H9 (cell line): ENCODE results near the gene EXOC8. TPM values are rescaled to one million over a fixed set of nuclear protein-coding genes. Genes with fewer than 3 reads are reported as not detected.

ENCODE experiments used
- DNase-seq: peaks from one replicate; pipeline ENCODE4 v3.0.0-alpha.2; 2017
- H2AFZ ChIP-seq: one replicate; pipeline ENCODE4 v1.6.1; 2013; ENCODE audit warnings: mild to moderate bottlenecking, low read length, control low read depth, moderate library complexity
- H2AK5ac ChIP-seq: 2 replicates; pipeline ENCODE4 v1.6.1; 2013; ENCODE audit warnings: low read length, control low read depth, mixed read lengths; ENCODE audit not compliant: insufficient read length
- H2BK120ac ChIP-seq: one replicate; pipeline ENCODE4 v1.6.1; 2013; ENCODE audit warnings: low read depth, mild to moderate bottlenecking, low read length, control low read depth, inconsistent platforms; ENCODE audit not compliant: poor library complexity, severe bottlenecking
- H2BK12ac ChIP-seq: 2 replicates; pipeline ENCODE4 v1.6.1; 2013; ENCODE audit warnings: low read length, control low read depth, mixed read lengths, low read depth; ENCODE audit not compliant: insufficient read length
- H2BK15ac ChIP-seq: 2 replicates; pipeline ENCODE4 v1.6.1; 2013; ENCODE audit warnings: low read depth, low read length, control low read depth
- H2BK20ac ChIP-seq: one replicate; pipeline ENCODE4 v1.6.1; 2013; ENCODE audit warnings: low read depth, mild to moderate bottlenecking, low read length, control low read depth, inconsistent platforms; ENCODE audit not compliant: poor library complexity, severe bottlenecking
- H2BK5ac ChIP-seq: 2 replicates; pipeline ENCODE4 v1.6.1; 2013; ENCODE audit warnings: low read length, control low read depth, mixed read lengths; ENCODE audit not compliant: insufficient read length
- H3K14ac ChIP-seq: 2 replicates; pipeline ENCODE4 v1.6.1; 2013; ENCODE audit warnings: low read length, control low read depth; ENCODE audit not compliant: insufficient read depth
- H3K18ac ChIP-seq: 2 replicates; pipeline ENCODE4 v1.6.1; 2013; ENCODE audit warnings: low read depth, mild to moderate bottlenecking, mixed read lengths, low read length, control low read depth; ENCODE audit not compliant: insufficient read length
- H3K23ac ChIP-seq: 2 replicates; pipeline ENCODE4 v1.6.1; 2013; ENCODE audit warnings: low read length, control low read depth, mixed read lengths, low read depth; ENCODE audit not compliant: insufficient read length
- H3K23me2 ChIP-seq: 2 replicates; pipeline ENCODE4 v1.6.1; 2013; ENCODE audit warnings: low read depth, mild to moderate bottlenecking, mixed read lengths, low read length, control low read depth; ENCODE audit not compliant: insufficient read length, poor library complexity, severe bottlenecking
- H3K27ac ChIP-seq: 2 replicates; pipeline ENCODE4 v1.5.1; 2013; ENCODE audit warnings: low read length, control low read depth, mixed read lengths, low read depth; ENCODE audit not compliant: insufficient read length
- H3K27me3 ChIP-seq: 2 replicates; pipeline ENCODE4 v1.6.1; 2013; ENCODE audit warnings: low read length, control low read depth, inconsistent platforms; ENCODE audit not compliant: insufficient read depth
- H3K4ac ChIP-seq: 2 replicates; pipeline ENCODE4 v1.6.1; 2013; ENCODE audit warnings: low read depth, mild to moderate bottlenecking, control low read depth, inconsistent platforms, low read length, moderate library complexity
- H3K4me1 ChIP-seq: 2 replicates; pipeline ENCODE4 v1.6.1; 2013; ENCODE audit warnings: low read length, control low read depth, inconsistent platforms; ENCODE audit not compliant: insufficient read depth
- H3K4me2 ChIP-seq: 2 replicates; pipeline ENCODE4 v1.6.1; 2013; ENCODE audit warnings: low read length, control low read depth, mixed read lengths; ENCODE audit not compliant: insufficient read length, insufficient read depth
- H3K56ac ChIP-seq: 2 replicates; pipeline ENCODE4 v1.6.1; 2013; ENCODE audit warnings: low read depth, mild to moderate bottlenecking, mixed read lengths, low read length, control low read depth; ENCODE audit not compliant: insufficient read length
- H3K79me1 ChIP-seq: 2 replicates; pipeline ENCODE4 v1.6.1; 2013; ENCODE audit warnings: low read depth, mild to moderate bottlenecking, moderate library complexity, low read length, control low read depth, inconsistent platforms; ENCODE audit not compliant: insufficient read depth, poor library complexity, severe bottlenecking
- H3K79me2 ChIP-seq: 2 replicates; pipeline ENCODE4 v1.6.1; 2013; ENCODE audit warnings: low read length, control low read depth, inconsistent platforms; ENCODE audit not compliant: insufficient read depth
- H3K9ac ChIP-seq: 2 replicates; pipeline ENCODE4 v1.6.1; 2013; ENCODE audit warnings: low read length, control low read depth, mixed read lengths; ENCODE audit not compliant: insufficient read length; ENCODE audit errors: extremely low read depth
- H3K9me3 ChIP-seq: one replicate; pipeline ENCODE4 v1.6.1; 2013; ENCODE audit warnings: low read depth, low read length, inconsistent platforms; ENCODE audit not compliant: control insufficient read depth
- H3T11ph ChIP-seq: one replicate; pipeline ENCODE4 v1.6.1; 2013; ENCODE audit warnings: mild to moderate bottlenecking, low read length, control low read depth, inconsistent platforms
- H4K20me1 ChIP-seq: one replicate; pipeline ENCODE4 v1.6.1; 2013; ENCODE audit not compliant: control insufficient read depth, insufficient read length, insufficient read depth
- H4K5ac ChIP-seq: 2 replicates; pipeline ENCODE4 v1.6.1; 2013; ENCODE audit warnings: low read depth, mild to moderate bottlenecking, mixed read lengths, low read length, control low read depth; ENCODE audit not compliant: insufficient read length
- H4K8ac ChIP-seq: replicated peaks from 2 replicates; pipeline ENCODE4 v1.6.1; 2013; ENCODE audit warnings: low read length, control low read depth, mixed read lengths, low read depth; ENCODE audit not compliant: insufficient read length
- H4K91ac ChIP-seq: 2 replicates; pipeline ENCODE4 v1.6.1; 2013; ENCODE audit warnings: low read depth, mild to moderate bottlenecking, moderate library complexity, mixed read lengths, low read length, control low read depth; ENCODE audit not compliant: insufficient read length
- H3K27ac Mint-ChIP-seq, 3 experiments: 2 replicates in 2 of 3; 3 replicates in 1 of 3; pipeline ENCODE4 v1.8.0; 2020 to 2021; ENCODE audit warnings: mixed read lengths in 3 of 3, mild to moderate bottlenecking in 1 of 3, moderate library complexity in 1 of 3
- H3K27me3 Mint-ChIP-seq: 2 replicates; pipeline ENCODE4 v1.8.0; 2021; ENCODE audit warnings: low read depth, mild to moderate bottlenecking, moderate library complexity, mixed read lengths
- H3K36me3 Mint-ChIP-seq, 3 experiments: 2 replicates in 2 of 3; 3 replicates in 1 of 3; pipeline ENCODE4 v1.8.0; 2020 to 2021; ENCODE audit warnings: low read depth in 3 of 3, mixed read lengths in 3 of 3; ENCODE audit not compliant: insufficient read depth in 1 of 3
- H3K4me1 Mint-ChIP-seq, 2 experiments: 2 replicates each; pipeline ENCODE4 v1.8.0; 2020; ENCODE audit warnings: mixed read lengths in 2 of 2
- H3K4me3 Mint-ChIP-seq, 2 experiments: 2 replicates in 1 of 2; 3 replicates in 1 of 2; pipeline ENCODE4 v1.8.0; 2020 to 2021; ENCODE audit warnings: mild to moderate bottlenecking in 2 of 2, mixed read lengths in 2 of 2, moderate library complexity in 1 of 2
- H3K9me3 Mint-ChIP-seq, 2 experiments: 2 replicates in 1 of 2; 3 replicates in 1 of 2; pipeline ENCODE4 v1.8.0; 2020; ENCODE audit warnings: mild to moderate bottlenecking in 2 of 2, mixed read lengths in 2 of 2, moderate library complexity in 1 of 2
- WGBS: extraction: QIAGEN DNeasy Blood & Tissue Kit; methylation state at CpG from one replicate; pipeline ENCODE4 v1.1.7; 2013; ENCODE audit warnings: missing lambda C conversion rate, low lambda C conversion rate, mixed read lengths; ENCODE audit not compliant: insufficient read length; ENCODE audit errors: extremely low coverage; 5-methylcytosine and 5-hydroxymethylcytosine counted together
- total RNA-seq: library from RNA; stranded (reverse); gene quantifications from 2 replicates; pipeline ENCODE4 v1.2.1, GENCODE V29; 2021
- TF ChIP-seq, protein P1 (sequence below): fragments of 200-600 bp; sonication (generic); conservative IDR thresholded peaks from 3 replicates; pipeline ENCODE4 v1.8.0; 2021; ENCODE audit warnings: antibody characterized with exemption, mild to moderate bottlenecking

Gene EXOC8
- total RNA-seq, 1 experiment from 2014 or later, result 10.8 TPM

DNA sequence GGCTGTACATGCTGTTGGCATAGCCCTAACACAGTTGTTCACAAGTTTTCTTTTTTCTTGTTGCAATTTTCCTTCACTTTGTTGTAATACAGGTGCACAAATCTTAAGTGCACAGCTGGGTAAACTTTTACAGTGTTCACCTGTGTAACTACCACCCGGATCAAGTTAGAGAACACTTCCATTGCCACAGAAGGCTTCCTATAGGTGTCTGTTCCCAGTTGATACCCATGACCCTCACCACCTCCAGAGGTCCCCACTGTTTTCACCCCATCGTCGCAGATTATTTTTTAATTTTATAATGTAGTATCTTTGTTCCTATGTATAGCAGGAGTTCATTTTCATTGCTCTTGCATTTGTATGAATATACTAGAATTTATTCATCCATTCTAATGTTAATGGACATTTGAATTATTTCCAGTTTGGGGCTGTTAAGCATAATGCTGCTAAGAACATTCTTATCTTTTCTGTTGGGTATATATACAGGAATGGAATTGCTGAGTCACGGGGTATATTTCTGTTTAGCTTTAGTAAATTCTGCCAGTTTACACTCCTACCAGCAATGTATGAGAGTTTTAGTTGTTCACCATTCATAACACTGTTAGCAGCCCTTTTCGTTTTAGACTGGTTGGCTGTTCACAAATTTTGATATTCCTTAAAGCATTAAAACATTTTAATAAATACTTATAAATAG is 16.8 kb upstream of the EXOC8 start:
- no peak overlapping the region for H4K5ac ChIP-seq
- no peak overlapping the region for H2BK120ac ChIP-seq
- H3K9ac ChIP-seq, result no peak overlapping the region
- no peak overlapping the region for H2BK20ac ChIP-seq
- H3K23ac ChIP-seq, result no peak overlapping the region
- H3K9me3 ChIP-seq, result no peaks in the 10 kb centered on the region
- Mint-ChIP-seq H3K4me1 (no peaks in the 10 kb centered on the region), H3K9me3 (no peaks in the 10 kb centered on the region), H3K27ac (no peak overlapping the region), H3K36me3 (peaks cover 5 to 33% (median 18%) of the 10 kb centered on the region in 3 experiments; a peak in 6 of 7 replicates), H3K4me3 (no peak overlapping the region), H3K27me3 (no peaks in the 10 kb centered on the region)
- H2AFZ ChIP-seq, result no peak overlapping the region
- no peak overlapping the region for H3K56ac ChIP-seq
- no CpG with 5 or more reads among the region's 5 CpGs for WGBS
- no peak overlapping the region for H3K27ac ChIP-seq
- H2AK5ac ChIP-seq, result no peak overlapping the region
- no peaks in the 10 kb centered on the region for H4K20me1 ChIP-seq
- no peak overlapping the region for H2BK12ac ChIP-seq
- no peak overlapping the region for H3K18ac ChIP-seq
- H3T11ph ChIP-seq, result no peak overlapping the region
- no peaks in the 10 kb centered on the region for H3K23me2 ChIP-seq
- H3K4me2 ChIP-seq, result no peak overlapping the region
- no peaks in the 10 kb centered on the region for H3K79me1 ChIP-seq
- no peaks in the 10 kb centered on the region for H3K4me1 ChIP-seq
- H4K91ac ChIP-seq, result no peak overlapping the region
- TF ChIP-seq, protein P1, sequence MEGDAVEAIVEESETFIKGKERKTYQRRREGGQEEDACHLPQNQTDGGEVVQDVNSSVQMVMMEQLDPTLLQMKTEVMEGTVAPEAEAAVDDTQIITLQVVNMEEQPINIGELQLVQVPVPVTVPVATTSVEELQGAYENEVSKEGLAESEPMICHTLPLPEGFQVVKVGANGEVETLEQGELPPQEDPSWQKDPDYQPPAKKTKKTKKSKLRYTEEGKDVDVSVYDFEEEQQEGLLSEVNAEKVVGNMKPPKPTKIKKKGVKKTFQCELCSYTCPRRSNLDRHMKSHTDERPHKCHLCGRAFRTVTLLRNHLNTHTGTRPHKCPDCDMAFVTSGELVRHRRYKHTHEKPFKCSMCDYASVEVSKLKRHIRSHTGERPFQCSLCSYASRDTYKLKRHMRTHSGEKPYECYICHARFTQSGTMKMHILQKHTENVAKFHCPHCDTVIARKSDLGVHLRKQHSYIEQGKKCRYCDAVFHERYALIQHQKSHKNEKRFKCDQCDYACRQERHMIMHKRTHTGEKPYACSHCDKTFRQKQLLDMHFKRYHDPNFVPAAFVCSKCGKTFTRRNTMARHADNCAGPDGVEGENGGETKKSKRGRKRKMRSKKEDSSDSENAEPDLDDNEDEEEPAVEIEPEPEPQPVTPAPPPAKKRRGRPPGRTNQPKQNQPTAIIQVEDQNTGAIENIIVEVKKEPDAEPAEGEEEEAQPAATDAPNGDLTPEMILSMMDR, result no peak
- H4K8ac ChIP-seq, result no peak overlapping the region
- H2BK15ac ChIP-seq, result no peak overlapping the region
- DNase-seq, result no peak
- no peak overlapping the region for H3K14ac ChIP-seq
- no peaks in the 10 kb centered on the region for H3K79me2 ChIP-seq
- no peak overlapping the region for H3K4ac ChIP-seq
- H3K27me3 ChIP-seq, result no peaks in the 10 kb centered on the region
- H2BK5ac ChIP-seq, result no peak overlapping the region
